PC-3 (cell line): ENCODE data around the gene DENND11.

Experiments
- CTCF ChIP-seq: fragments of 300-600 bp; sonication (generic); conservative IDR thresholded peaks from 2 replicates; pipeline ENCODE4 v1.5.1; 2017; ENCODE audit warnings: antibody characterized with exemption, low read depth, mild to moderate bottlenecking, low read length
- EZH2 ChIP-seq: fragments of 300-600 bp; sonication (generic); IDR thresholded peaks from one replicate; pipeline ENCODE4 v1.6.1; 2017; ENCODE audit warnings: antibody characterized with exemption, mild to moderate bottlenecking, low read length; ENCODE audit not compliant: unreplicated experiment
- EZH2phosphoT487 ChIP-seq: fragments of 300-600 bp; sonication (generic); IDR thresholded peaks from 2 replicates; pipeline ENCODE4 v1.6.1; 2018; ENCODE audit warnings: mild to moderate bottlenecking, antibody characterized with exemption, low read length, borderline replicate concordance

GRCh38 chr7:141744131-141744530, 42.2 kb upstream of the DENND11 start:
- no peak for TF ChIP-seq CTCF
- no peak for TF ChIP-seq EZH2phosphoT487
- TF ChIP-seq EZH2: no peak
